Liver (tissue), 9 donors: ENCODE results near the gene MTMR12. TPM values are rescaled to one million over a fixed set of nuclear protein-coding genes. Genes with fewer than 3 reads are reported as not detected.

Source experiments
- DNase-seq: peaks from one replicate; pipeline ENCODE4 v3.0.0-alpha.2; 2017; ENCODE audit warnings: low spot score
- H3K27ac ChIP-seq, 2 donors: one replicate each; pipeline ENCODE4 v1.7.0; 2013; ENCODE audit warnings: inconsistent platforms in 2 of 2, low read length in 2 of 2, control low read depth in 1 of 2, low read depth in 1 of 2, mild to moderate bottlenecking in 1 of 2
- H3K27me3 ChIP-seq, 4 donors: one replicate each; pipeline versions ENCODE4 v1.6.1 to v1.7.0; 2013; ENCODE audit warnings: low read length in 3 of 4, inconsistent platforms in 1 of 4, mild to moderate bottlenecking in 1 of 4, moderate library complexity in 1 of 4; ENCODE audit not compliant: control insufficient read depth in 4 of 4, insufficient read depth in 4 of 4
- H3K36me3 ChIP-seq, 4 donors: one replicate each; pipeline versions ENCODE4 v1.6.1 to v1.7.0; 2013; ENCODE audit warnings: low read length in 3 of 4, mild to moderate bottlenecking in 3 of 4, low read depth in 1 of 4, moderate library complexity in 1 of 4; ENCODE audit not compliant: control insufficient read depth in 4 of 4, insufficient read depth in 3 of 4
- H3K4me1 ChIP-seq, 4 donors: one replicate each; pipeline versions ENCODE4 v1.6.1 to v1.7.0; 2013; ENCODE audit warnings: low read length in 3 of 4, mild to moderate bottlenecking in 3 of 4, moderate library complexity in 1 of 4; ENCODE audit not compliant: control insufficient read depth in 4 of 4, insufficient read depth in 4 of 4
- H3K4me3 ChIP-seq, 3 donors: one replicate each; pipeline versions ENCODE4 v1.6.1 to v1.7.0; 2013; ENCODE audit warnings: low read length in 3 of 3, control low read depth in 1 of 3, low read depth in 1 of 3, mild to moderate bottlenecking in 1 of 3
- H3K9ac ChIP-seq, 2 donors: one replicate each; pipeline ENCODE4 v1.7.0; 2013; ENCODE audit warnings: low read length in 2 of 2, mild to moderate bottlenecking in 2 of 2, moderate library complexity in 2 of 2, control low read depth in 1 of 2, low read depth in 1 of 2
- H3K9me3 ChIP-seq, 4 donors: one replicate each; pipeline versions ENCODE4 v1.6.1 to v1.7.0; 2013; ENCODE audit warnings: low read length in 3 of 4; ENCODE audit not compliant: control insufficient read depth in 4 of 4
- EGR1 ChIP-seq, 2 donors: IDR thresholded peaks; 2 replicates each; pipeline ENCODE4 v1.6.1; 2016 to 2018; ENCODE audit warnings: antibody characterized with exemption in 2 of 2, low read depth in 2 of 2
- FOXA1 ChIP-seq: IDR thresholded peaks from 2 replicates; pipeline ENCODE4 v1.6.1; 2016; ENCODE audit warnings: antibody characterized with exemption
- GABPA ChIP-seq, 2 donors: IDR thresholded peaks in 1 of 2; conservative IDR thresholded peaks in 1 of 2; 2 replicates each; pipeline ENCODE4 v1.6.1; 2016; ENCODE audit warnings: antibody characterized with exemption in 2 of 2, mild to moderate bottlenecking in 1 of 2, moderate library complexity in 1 of 2
- HNF4A ChIP-seq, 2 donors: conservative IDR thresholded peaks; 2 replicates each; pipeline ENCODE4 v1.6.1; 2016; ENCODE audit warnings: antibody characterized with exemption in 2 of 2, mild to moderate bottlenecking in 2 of 2
- HNF4G ChIP-seq: IDR thresholded peaks from 2 replicates; pipeline ENCODE4 v1.6.1; 2016; ENCODE audit warnings: antibody characterized with exemption
- RAD21 ChIP-seq, 2 donors: IDR thresholded peaks; 2 replicates each; pipeline ENCODE4 v1.6.1; 2016; ENCODE audit warnings: antibody characterized with exemption in 2 of 2, mild to moderate bottlenecking in 2 of 2
- RXRA ChIP-seq, 2 donors: IDR thresholded peaks; 2 replicates each; pipeline ENCODE4 v1.6.1; 2017 to 2018; ENCODE audit warnings: antibody characterized with exemption in 2 of 2, mild to moderate bottlenecking in 1 of 2
- TAF1 ChIP-seq: conservative IDR thresholded peaks from 2 replicates; pipeline ENCODE4 v1.6.1; 2016; ENCODE audit warnings: antibody characterized with exemption, mild to moderate bottlenecking
- YY1 ChIP-seq: IDR thresholded peaks from 2 replicates; pipeline ENCODE4 v1.6.1; 2016; ENCODE audit warnings: antibody characterized with exemption, mild to moderate bottlenecking
- WGBS: extraction: QIAGEN DNeasy Blood & Tissue Kit; methylation state at CpG from one replicate; pipeline ENCODE4 v1.1.7; 2013; 5-methylcytosine and 5-hydroxymethylcytosine counted together
- polyA plus RNA-seq, 2 donors: library from polyadenylated mRNA; stranded (reverse) in 1 of 2; unstranded in 1 of 2; fragments of 200-250 nt in 1 of 2; fragments of >200 nt in 1 of 2; fragmentation: Nextera tagmentation in 1 of 2; extraction: Ambion mirVana in 1 of 2; gene quantifications; one replicate each; pipeline versions ENCODE4 v1.2.1 to v1.2.3, GENCODE V29; 2013 to 2015
- total RNA-seq, 2 donors: library from RNA; depleted of rRNA; stranded (reverse); fragments of >200 nt; gene quantifications; one replicate each; pipeline ENCODE4 v1.2.3, GENCODE V29; 2014
- TF ChIP-seq, protein P1 (sequence below): IDR thresholded peaks from 2 replicates; pipeline ENCODE4 v1.6.1; 2016; ENCODE audit warnings: antibody characterized with exemption
- TF ChIP-seq, protein P2 (sequence below): IDR thresholded peaks from 2 replicates; pipeline ENCODE4 v1.6.1; 2016; ENCODE audit warnings: antibody characterized with exemption, mild to moderate bottlenecking
- TF ChIP-seq, protein P3 (sequence below): IDR thresholded peaks from 2 replicates; pipeline ENCODE4 v1.6.1; 2016; ENCODE audit warnings: antibody characterized with exemption
- TF ChIP-seq, protein P4 (sequence below): fragments of 150-350 bp; IDR thresholded peaks from 2 replicates; pipeline ENCODE4 v1.5.1; 2017; ENCODE audit warnings: improper control_type of control experiment, low read depth, low read length; ENCODE audit not compliant: missing input control
- TF ChIP-seq, protein P5 (sequence below): IDR thresholded peaks from 2 replicates; pipeline ENCODE4 v1.6.1; 2016; ENCODE audit warnings: antibody characterized with exemption
- donor health status: healthy.
- donor health status: healthy.
- donor health status: healthy.
- donor health status: healthy.
- donor health status: healthy.

MTMR12 gene
- total and polyA plus RNA-seq, 4 donors, result 4.4 to 28.7 (median 15.8) TPM

DNA sequence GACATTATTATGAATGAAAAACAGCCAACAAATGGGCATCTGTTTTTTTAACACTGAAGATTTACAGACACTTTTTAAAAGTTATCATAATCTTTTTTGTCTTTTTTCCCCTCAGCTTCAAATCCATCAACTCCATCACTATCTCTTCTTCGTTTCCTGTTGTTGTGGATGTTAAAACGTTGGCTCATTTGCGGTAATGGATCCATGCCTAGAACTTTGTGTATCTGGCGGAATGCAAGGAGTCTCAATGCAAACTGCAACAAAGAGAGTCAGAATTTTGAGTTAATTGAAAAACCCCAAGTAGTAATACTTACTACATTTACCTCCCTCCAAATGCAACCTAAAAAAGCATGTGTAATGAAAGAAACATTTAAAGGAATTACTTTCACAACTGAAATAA is 42.9 kb upstream of the MTMR12 start:
- no peak overlapping the region for H3K9ac ChIP-seq
- no peak overlapping the region for H3K4me3 ChIP-seq
- no peak overlapping the region for H3K27ac ChIP-seq
- DNase-seq, result no peak
- H3K9me3 ChIP-seq, result no peaks in the 10 kb centered on the region
- TF ChIP-seq, protein P1, sequence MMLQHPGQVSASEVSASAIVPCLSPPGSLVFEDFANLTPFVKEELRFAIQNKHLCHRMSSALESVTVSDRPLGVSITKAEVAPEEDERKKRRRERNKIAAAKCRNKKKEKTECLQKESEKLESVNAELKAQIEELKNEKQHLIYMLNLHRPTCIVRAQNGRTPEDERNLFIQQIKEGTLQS, result no peak
- no peak for TF ChIP-seq GABPA (IDR thresholded peaks at IDR 0.05 in 1 of 2, conservative IDR thresholded peaks at IDR 0.05 in 1 of 2)
- TF ChIP-seq RAD21 (IDR thresholded peaks at IDR 0.05), result peak in 1 of 2 donors; percentile 10
- WGBS, result 67% methylated on average over 4 of the region's 4 CpGs
- H3K27me3 ChIP-seq, result no peaks in the 10 kb centered on the region
- H3K4me1 ChIP-seq, result no peaks in the 10 kb centered on the region
- H3K36me3 ChIP-seq, result peaks cover 7 to 22% (median 10%) of the 10 kb centered on the region in 4 donors

DNA sequence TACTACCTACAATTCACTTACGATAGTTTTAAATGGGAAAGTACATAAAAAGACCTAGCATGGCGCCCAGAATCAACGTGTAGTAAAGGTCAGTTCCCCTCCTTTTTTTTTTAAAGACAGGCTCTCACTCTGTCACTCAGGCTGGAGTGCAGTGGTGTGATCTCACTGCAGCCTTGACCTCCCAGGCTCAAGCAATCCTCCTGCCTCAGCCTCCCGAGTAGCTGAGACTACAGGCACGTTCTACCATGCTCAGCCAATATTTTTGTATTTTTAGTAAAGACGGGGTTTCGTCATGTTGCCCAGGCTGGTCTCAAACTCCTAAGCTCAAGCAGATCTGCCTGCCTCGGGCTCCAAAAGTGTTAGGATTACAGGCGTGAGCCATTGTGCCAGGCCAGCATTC is 40.7 kb upstream of the MTMR12 start:
- 95% methylated on average over 9 of the region's 9 CpGs for WGBS
- DNase-seq, result no peak
- H3K27ac ChIP-seq, result no peak overlapping the region
- no peaks in the 10 kb centered on the region for H3K4me1 ChIP-seq
- no peak overlapping the region for H3K4me3 ChIP-seq
- H3K9ac ChIP-seq, result no peak overlapping the region
- TF ChIP-seq HNF4G, result no peak
- TF ChIP-seq HNF4A (conservative IDR thresholded peaks at IDR 0.05), result no peak
- no peak for TF ChIP-seq GABPA (IDR thresholded peaks at IDR 0.05 in 1 of 2, conservative IDR thresholded peaks at IDR 0.05 in 1 of 2)
- TF ChIP-seq FOXA1, result no peak
- TF ChIP-seq, protein P2, sequence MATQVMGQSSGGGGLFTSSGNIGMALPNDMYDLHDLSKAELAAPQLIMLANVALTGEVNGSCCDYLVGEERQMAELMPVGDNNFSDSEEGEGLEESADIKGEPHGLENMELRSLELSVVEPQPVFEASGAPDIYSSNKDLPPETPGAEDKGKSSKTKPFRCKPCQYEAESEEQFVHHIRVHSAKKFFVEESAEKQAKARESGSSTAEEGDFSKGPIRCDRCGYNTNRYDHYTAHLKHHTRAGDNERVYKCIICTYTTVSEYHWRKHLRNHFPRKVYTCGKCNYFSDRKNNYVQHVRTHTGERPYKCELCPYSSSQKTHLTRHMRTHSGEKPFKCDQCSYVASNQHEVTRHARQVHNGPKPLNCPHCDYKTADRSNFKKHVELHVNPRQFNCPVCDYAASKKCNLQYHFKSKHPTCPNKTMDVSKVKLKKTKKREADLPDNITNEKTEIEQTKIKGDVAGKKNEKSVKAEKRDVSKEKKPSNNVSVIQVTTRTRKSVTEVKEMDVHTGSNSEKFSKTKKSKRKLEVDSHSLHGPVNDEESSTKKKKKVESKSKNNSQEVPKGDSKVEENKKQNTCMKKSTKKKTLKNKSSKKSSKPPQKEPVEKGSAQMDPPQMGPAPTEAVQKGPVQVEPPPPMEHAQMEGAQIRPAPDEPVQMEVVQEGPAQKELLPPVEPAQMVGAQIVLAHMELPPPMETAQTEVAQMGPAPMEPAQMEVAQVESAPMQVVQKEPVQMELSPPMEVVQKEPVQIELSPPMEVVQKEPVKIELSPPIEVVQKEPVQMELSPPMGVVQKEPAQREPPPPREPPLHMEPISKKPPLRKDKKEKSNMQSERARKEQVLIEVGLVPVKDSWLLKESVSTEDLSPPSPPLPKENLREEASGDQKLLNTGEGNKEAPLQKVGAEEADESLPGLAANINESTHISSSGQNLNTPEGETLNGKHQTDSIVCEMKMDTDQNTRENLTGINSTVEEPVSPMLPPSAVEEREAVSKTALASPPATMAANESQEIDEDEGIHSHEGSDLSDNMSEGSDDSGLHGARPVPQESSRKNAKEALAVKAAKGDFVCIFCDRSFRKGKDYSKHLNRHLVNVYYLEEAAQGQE, result no peak
- TF ChIP-seq, protein P1, result no peak
- TF ChIP-seq, protein P3, sequence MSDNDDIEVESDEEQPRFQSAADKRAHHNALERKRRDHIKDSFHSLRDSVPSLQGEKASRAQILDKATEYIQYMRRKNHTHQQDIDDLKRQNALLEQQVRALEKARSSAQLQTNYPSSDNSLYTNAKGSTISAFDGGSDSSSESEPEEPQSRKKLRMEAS, result no peak
- no peak for TF ChIP-seq RXRA (IDR thresholded peaks at IDR 0.05)
- no peak for TF ChIP-seq TAF1
- TF ChIP-seq, protein P4, sequence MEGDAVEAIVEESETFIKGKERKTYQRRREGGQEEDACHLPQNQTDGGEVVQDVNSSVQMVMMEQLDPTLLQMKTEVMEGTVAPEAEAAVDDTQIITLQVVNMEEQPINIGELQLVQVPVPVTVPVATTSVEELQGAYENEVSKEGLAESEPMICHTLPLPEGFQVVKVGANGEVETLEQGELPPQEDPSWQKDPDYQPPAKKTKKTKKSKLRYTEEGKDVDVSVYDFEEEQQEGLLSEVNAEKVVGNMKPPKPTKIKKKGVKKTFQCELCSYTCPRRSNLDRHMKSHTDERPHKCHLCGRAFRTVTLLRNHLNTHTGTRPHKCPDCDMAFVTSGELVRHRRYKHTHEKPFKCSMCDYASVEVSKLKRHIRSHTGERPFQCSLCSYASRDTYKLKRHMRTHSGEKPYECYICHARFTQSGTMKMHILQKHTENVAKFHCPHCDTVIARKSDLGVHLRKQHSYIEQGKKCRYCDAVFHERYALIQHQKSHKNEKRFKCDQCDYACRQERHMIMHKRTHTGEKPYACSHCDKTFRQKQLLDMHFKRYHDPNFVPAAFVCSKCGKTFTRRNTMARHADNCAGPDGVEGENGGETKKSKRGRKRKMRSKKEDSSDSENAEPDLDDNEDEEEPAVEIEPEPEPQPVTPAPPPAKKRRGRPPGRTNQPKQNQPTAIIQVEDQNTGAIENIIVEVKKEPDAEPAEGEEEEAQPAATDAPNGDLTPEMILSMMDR, result no peak
- no peak for TF ChIP-seq YY1
- TF ChIP-seq EGR1 (IDR thresholded peaks at IDR 0.05; ENCODE audit: low read depth in 2 of 2), result no peak
- TF ChIP-seq, protein P5, sequence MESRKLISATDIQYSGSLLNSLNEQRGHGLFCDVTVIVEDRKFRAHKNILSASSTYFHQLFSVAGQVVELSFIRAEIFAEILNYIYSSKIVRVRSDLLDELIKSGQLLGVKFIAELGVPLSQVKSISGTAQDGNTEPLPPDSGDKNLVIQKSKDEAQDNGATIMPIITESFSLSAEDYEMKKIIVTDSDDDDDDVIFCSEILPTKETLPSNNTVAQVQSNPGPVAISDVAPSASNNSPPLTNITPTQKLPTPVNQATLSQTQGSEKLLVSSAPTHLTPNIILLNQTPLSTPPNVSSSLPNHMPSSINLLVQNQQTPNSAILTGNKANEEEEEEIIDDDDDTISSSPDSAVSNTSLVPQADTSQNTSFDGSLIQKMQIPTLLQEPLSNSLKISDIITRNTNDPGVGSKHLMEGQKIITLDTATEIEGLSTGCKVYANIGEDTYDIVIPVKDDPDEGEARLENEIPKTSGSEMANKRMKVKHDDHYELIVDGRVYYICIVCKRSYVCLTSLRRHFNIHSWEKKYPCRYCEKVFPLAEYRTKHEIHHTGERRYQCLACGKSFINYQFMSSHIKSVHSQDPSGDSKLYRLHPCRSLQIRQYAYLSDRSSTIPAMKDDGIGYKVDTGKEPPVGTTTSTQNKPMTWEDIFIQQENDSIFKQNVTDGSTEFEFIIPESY, result no peak
- H3K27me3 ChIP-seq, result no peaks in the 10 kb centered on the region
- H3K9me3 ChIP-seq, result no peaks in the 10 kb centered on the region
- H3K36me3 ChIP-seq, result peaks cover 4 to 15% (median 6%) of the 10 kb centered on the region in 4 donors
